Suppressor macrophage (primary cell): ENCODE data around the gene CAVIN4.

Experiments
- DNase-seq, 4 experiments: peaks; one replicate each; pipeline ENCODE4 v3.0.0-alpha.2; 2020 to 2022
- total RNA-seq, 17 experiments: gene quantifications; one replicate each; lab custom pipeline; 2026; ENCODE audit warnings: mixed read lengths in 6 of 17, inconsistent platforms in 3 of 17; lab: John Stamatoyannopoulos, UW

Gene CAVIN4
- total RNA-seq: 0.11 to 1.5 (median 0.33) reads per million in 17 experiments

DNA sequence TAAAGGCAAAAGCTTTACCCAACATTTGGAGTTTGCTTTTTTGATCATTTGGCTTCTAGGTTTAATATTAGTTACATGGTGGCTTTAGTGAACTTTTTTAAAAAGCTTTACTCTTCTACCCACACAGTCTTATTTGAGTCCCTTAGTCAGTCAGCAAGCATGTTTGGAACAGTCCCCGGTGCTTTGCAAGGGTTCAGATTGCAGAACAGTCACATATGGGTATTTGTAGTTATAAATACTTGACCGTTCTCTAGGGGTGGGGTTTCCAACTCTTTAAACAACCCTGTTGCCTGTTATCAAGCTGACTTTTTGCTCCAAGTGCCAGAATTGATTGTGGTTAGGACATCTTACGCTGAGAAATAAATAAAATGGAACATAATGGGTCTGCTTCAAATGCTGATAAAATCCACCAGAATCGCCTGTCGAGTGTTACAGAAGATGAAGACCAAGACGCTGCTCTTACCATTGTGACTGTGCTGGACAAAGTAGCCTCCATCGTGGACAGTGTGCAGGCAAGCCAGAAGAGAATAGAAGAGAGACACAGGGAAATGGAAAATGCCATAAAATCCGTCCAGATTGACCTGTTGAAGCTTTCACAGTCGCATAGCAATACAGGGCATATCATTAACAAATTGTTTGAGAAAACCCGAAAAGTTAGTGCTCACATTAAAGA is at the start of gene CAVIN4:
CAVIN4 (plus strand) TSS at position 304 of the 673 bp plus-strand sequence; CDS start at position 369, 65 bp downstream.
- no peak for DNase-seq

DNA sequence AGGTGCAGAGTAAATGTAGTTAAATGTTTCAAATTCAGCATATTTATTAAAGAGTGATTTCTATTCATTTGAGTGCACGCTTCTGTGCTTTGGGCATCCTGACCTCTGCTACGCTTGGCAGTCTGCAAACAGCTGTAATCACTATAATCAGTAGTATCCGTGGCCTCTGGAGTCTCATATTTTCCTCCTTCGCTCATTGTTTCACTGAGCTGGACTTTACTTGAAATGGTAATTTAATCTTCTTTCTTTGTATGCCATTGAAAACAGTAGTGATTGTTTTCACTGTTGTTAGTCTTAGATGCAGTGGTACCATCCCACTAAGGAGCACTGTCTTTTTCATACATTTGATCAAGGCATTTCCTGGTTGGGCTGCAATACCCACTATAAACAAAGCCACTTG is 43.5 kb upstream of the CAVIN4 start:
- DNase-seq: no peak

- DNase-seq: no peak
Measured at GRCh38 chr9:100540327-100540726, 37.6 kb upstream of the CAVIN4 start.

DNA sequence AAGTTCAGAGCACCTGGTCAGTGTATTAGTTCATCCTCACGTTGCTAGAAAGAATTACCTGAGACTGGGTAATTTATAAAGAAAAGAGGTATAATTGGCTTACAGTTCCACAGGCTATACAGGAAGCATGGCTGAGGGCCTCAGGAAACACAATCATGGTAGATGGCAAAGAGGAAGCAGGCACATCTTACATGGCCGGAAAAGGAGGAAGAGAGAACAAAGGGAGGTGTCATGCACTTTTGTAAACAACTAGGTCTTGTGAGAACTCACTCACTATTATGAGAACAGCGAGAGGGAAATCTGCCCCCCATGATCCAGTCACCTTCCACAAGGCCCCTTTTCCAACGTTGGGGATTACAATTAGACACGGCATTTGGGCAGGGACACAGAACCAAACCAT is 28.8 kb upstream of the CAVIN4 start:
- DNase-seq: peak in 2 of 4 experiments; percentile 10 to 14

DNA sequence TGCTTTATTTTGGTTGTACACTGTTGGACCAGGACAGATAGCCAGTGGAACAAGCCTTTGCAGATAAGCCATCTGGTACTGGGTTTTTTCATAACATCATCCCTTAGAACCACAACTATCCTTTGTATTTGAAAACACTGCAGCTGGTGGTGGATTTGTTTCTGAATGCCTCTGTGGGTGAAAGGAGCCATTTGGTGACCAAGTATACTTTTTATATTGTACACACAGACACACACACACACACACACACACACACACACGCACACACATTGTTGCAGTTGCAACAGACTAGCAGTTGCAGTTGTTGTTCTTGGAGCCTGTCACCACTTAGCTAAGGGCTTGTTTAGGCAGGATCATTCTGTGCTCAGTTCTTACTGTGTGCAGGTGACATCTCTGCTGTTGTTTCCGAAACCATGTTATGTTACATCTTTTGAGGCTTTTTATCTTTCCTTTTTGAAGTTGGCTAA is 22.9 kb upstream of the CAVIN4 start:
- DNase-seq: no peak

- no peak for DNase-seq
Measured at GRCh38 chr9:100555471-100555870, 22.4 kb upstream of the CAVIN4 start.

- DNase-seq: no peak
Measured at GRCh38 chr9:100557053-100557452, 20.8 kb upstream of the CAVIN4 start.

GRCh38 chr9:100561256-100561655 is 16.6 kb upstream of the CAVIN4 start:
- no peak for DNase-seq

DNA sequence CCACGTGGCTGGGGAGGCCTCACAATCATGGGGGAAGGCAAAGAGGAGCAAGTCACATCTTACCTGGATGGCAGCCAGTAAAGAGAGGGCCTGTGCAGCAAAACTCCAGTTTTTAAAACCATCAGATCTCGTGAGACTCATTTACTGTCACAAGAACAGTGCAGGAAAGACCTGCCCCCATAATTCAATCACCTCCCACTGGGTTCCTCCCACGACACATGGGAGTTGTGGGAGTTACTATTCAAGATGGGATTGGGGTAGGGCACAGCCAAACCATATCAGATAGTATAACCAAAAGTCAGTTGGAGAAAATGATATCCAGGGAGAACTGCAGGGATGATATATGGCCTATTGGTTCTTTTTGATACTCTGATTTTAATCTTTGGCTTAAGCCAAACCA is 10.0 kb upstream of the CAVIN4 start:
- no peak for DNase-seq

- no peak for DNase-seq
Measured at GRCh38 chr9:100573655-100574260, 4.1 kb upstream of the CAVIN4 start.

- no peak for DNase-seq
Measured at GRCh38 chr9:100575006-100575405, 2.9 kb upstream of the CAVIN4 start.

GRCh38 chr9:100575765-100576386 is 2.0 kb upstream of the CAVIN4 start:
- no peak for DNase-seq

- no peak for DNase-seq
Measured at GRCh38 chr9:100578610-100579009, 731 bp downstream of the CAVIN4 start.

DNA sequence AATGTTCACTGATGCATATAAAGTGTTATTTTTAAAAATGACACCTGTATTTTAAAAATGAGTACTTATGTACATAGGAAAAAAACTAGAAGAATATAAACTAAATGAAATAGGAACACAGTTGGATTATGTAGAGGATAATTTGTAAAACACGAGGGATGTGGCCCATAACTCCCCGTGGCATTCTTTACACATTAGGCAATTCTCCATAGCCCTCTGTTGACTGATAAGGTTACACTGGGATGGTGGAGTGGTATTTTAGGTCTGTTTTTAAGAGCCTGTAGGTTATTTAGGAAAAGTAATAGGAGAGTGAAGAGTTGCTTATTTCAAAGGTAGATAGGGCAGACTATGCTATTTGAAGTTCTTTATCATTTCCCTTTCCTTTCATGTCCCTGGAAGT is 1.8 kb downstream of the CAVIN4 start:
- DNase-seq: no peak

DNA sequence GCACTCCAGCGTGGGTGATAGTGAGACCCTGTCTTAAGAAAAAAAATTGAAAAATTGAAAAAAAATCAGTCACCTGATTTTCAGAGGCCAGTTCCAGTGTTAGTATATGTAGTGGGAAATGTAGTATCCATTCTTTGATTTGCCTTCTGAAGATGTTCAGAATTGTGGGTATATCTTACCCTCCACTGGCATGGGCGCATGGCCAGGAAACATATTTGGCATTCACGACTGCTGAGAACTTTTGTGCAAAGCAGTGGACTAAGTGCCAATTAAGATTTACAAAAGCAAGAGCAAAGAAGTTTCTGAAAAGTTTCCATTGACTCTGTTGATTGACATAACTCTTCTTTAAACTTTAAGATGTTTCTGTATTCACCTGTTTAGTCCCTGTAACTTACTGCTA is 2.4 kb downstream of the CAVIN4 start:
- DNase-seq: no peak

DNA sequence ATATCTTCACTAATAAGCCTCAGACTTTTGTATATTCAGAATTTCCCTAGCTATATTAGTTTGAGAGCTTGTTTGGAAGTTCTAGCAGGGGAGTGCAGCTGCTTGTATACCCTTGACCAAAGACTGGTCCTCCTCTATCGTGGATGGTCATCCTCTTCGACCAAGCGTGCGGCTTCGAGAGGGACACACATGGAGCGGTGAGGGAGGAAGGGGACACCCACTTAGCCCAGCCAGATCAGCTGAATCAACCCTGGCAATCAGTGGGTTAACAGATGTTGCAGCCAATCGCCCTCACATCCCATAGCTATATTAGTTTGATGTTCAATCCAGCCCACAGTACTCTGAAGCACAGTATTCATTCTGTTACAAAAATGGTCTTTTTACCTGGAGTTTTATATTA is 3.2 kb downstream of the CAVIN4 start:
- DNase-seq: no peak

GRCh38 chr9:100581661-100582060 is 3.8 kb downstream of the CAVIN4 start:
- no peak for DNase-seq

DNA sequence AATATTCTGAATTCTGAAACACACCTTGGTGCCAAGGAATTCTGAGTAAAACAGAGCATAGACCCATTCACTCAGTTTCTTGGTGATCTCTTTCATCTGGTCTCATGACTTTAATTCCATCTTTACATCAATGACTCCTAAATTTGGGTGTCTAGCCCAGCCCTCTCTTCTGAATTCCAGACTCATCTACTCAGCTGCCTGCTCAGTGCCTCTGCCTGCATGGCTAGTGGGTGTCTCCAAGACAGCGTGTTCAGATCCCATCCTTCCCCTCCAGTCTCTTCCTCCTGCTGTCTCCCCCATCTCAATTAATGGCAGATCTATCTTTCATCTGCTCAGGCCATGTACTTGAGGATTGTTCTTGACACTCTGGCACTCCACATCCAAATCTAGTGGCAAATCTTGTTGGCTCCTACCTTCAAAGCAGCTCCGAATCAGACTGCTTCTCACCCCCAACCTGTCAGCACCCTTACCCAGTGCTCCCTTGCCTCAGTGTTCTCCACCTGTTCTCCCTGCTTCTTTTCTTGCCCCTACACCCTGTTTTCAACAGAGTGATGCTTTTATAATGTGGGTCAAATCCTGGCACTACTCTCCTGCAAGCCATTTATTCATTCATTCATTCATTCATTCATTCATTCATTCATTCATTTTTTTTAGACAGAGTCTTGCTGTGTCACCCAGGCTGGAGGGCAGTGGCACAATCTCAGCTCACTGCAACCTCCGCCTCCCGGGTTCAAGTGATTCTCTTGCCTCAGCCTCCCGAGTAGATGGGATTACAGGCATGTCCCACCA is 5.3 kb downstream of the CAVIN4 start:
- DNase-seq: no peak

- DNase-seq: no peak
Measured at GRCh38 chr9:100584951-100585350, 7.1 kb downstream of the CAVIN4 start.

DNA sequence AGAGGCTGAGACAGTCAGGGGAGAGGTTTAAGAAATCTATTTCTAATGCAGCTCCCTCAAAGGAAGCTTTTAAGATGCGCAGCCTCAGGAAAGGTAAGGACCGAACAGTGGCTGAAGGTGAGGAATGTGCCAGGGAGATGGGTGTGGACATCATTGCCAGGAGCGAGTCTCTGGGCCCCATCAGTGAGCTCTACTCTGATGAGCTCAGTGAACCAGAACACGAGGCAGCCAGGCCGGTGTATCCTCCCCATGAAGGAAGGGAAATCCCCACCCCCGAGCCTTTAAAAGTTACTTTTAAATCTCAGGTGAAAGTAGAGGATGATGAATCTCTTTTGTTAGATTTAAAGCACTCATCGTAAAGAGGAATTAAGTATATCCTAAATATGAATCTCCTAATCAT is 8.2 kb downstream of the CAVIN4 start:
- no peak for DNase-seq

GRCh38 chr9:100587375-100587774 is 9.5 kb downstream of the CAVIN4 start:
- DNase-seq: no peak

DNA sequence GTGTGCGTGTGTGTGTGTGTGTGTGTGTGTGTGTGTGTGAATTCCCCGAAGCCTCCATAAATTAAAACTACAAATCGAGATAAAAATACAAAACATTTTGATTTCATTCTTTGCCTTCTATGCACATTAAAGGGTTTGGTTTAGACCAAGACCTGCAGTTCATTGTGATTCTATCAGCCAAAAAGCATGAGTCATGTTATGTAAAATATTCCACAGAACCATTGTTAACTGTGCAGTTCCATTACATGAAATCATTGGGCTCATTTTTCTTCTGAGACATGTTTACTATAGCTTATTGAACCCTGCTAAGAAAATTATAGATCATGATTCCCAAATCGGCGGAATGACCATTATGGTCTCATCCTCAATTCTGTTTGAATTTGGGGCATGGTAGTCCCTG is 11.7 kb downstream of the CAVIN4 start:
- DNase-seq: no peak

GRCh38 chr9:100590481-100590880 is 12.6 kb downstream of the CAVIN4 start:
- no peak for DNase-seq
